Muscle layer of duodenum (tissue), 2 donors: ENCODE measurements around the gene UQCR11.

Source experiments
- H3K27ac ChIP-seq: one replicate; pipeline ENCODE4 v1.7.0; 2013; ENCODE audit warnings: mild to moderate bottlenecking, low read length
- H3K27me3 ChIP-seq: one replicate; pipeline ENCODE4 v1.7.0; 2013; ENCODE audit warnings: low read depth, mild to moderate bottlenecking, control low read depth, low read length
- H3K36me3 ChIP-seq, 2 donors: one replicate each; pipeline ENCODE4 v1.7.0; 2013; ENCODE audit warnings: low read length in 2 of 2, control low read depth in 1 of 2, mild to moderate bottlenecking in 1 of 2; ENCODE audit not compliant: insufficient read depth in 2 of 2, control insufficient read depth in 1 of 2
- H3K4me1 ChIP-seq, 2 donors: one replicate each; pipeline ENCODE4 v1.7.0; 2013; ENCODE audit warnings: low read length in 2 of 2, mild to moderate bottlenecking in 2 of 2, control low read depth in 1 of 2, moderate library complexity in 1 of 2; ENCODE audit not compliant: insufficient read depth in 2 of 2, control insufficient read depth in 1 of 2
- H3K4me3 ChIP-seq, 2 donors: one replicate each; pipeline ENCODE4 v1.7.0; 2013; ENCODE audit warnings: low read length in 2 of 2, low read depth in 1 of 2, mild to moderate bottlenecking in 1 of 2
- H3K9me3 ChIP-seq, 2 donors: one replicate each; pipeline ENCODE4 v1.7.0; 2013; ENCODE audit warnings: low read length in 2 of 2, control low read depth in 1 of 2, mild to moderate bottlenecking in 1 of 2; ENCODE audit not compliant: control insufficient read depth in 1 of 2
- donor health status: healthy.

The UQCR11 gene

DNA sequence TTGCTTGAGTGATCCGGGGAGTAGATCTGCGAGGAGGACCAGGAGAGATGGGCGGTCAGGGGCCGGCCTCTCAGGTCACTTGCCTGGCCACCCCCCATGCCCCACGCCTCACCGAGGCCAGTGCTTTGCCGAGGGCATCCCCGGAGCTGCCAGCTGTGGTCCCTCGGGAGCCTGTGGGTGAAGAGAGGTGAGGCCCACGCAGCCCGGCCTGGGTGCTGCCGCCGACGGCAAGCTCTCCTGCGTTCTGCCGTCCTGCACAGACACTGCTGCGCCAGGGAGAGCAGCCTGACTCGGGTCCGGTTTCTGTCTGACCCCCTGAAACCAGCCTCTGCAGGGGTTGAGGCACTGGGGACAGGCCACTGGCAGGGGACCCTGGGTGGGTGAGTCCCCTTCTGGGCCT lies 15.8 kb upstream of the UQCR11 start:
- no peak overlapping the region for H3K4me3 ChIP-seq
- H3K9me3 ChIP-seq = no peaks in the 10 kb centered on the region
- peaks cover 0 to 37% of the 10 kb centered on the region in 2 donors for H3K36me3 ChIP-seq
- H3K27me3 ChIP-seq = no peaks in the 10 kb centered on the region
- H3K27ac ChIP-seq = no peak overlapping the region
- peaks cover 0 to 4% of the 10 kb centered on the region in 2 donors for H3K4me1 ChIP-seq

DNA sequence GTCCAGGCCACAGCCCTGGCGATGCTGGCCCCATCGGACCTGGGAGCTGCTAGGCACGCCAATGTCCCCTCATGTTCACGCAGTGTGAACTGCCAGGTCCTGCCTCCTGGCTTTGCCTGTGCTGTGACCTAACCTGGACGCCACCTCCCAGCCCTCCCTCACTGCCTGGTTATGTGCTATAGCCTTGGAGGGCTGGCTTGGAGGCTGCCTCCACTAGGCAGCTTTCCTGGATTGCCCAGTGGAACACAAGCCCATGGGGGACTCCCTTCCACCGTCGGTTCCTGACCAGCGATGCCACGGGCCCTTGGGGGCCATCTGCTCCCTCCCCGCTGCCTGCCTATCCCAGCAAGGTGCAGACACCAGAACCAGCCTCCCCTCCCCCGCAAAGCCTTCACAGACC lies 15.2 kb upstream of the UQCR11 start:
- no peak overlapping the region for H3K4me3 ChIP-seq
- peaks cover 0 to 4% of the 10 kb centered on the region in 2 donors for H3K4me1 ChIP-seq
- no peaks in the 10 kb centered on the region for H3K9me3 ChIP-seq
- H3K36me3 ChIP-seq = peaks cover 0 to 38% of the 10 kb centered on the region in 2 donors
- H3K27me3 ChIP-seq = no peaks in the 10 kb centered on the region
- H3K27ac ChIP-seq = no peak overlapping the region

DNA sequence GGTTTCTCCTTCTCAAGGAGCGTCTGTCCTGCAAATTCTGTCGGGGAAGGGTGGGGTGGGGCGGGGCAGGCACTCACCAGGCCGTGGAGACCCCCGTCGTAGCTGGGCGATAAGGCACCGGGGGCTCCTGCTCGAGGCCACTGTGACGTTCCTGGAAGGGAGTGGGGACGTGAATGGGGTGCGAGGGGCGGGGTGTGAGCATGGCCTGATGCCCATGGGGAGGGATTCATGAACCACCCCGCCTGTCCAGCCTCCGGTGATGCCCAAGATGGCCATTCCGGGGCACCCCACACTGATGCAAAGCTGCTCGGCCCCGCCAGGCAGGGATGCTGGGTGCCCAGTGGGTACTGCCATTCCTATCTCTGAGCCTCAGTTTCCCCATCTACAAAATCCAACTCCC lies 14.4 kb upstream of the UQCR11 start:
- no peak overlapping the region for H3K4me3 ChIP-seq
- H3K9me3 ChIP-seq = no peaks in the 10 kb centered on the region
- no peak overlapping the region for H3K27ac ChIP-seq
- no peaks in the 10 kb centered on the region for H3K27me3 ChIP-seq
- peaks cover 0 to 4% of the 10 kb centered on the region in 2 donors for H3K4me1 ChIP-seq
- H3K36me3 ChIP-seq = peaks cover 1 to 41% of the 10 kb centered on the region in 2 donors

DNA sequence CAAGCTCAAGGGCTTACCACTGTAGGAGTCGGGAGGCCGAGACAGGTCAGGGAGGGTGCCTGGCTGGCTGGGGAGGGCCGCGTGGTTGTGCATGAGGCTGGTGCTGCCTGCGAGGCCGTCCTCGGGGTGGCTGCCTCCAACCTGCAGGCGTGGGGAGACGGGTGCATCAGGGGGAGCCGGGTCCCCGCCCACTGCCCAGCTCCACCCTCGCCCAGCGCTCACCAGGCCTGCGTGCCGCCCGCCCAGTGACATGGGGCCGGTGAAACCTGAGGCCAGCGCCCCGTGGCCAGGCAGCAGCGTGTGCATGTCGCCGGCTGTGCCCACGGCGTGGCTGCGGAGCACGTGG lies 13.8 kb upstream of the UQCR11 start:
- peaks cover 4 to 48% of the 10 kb centered on the region in 2 donors for H3K36me3 ChIP-seq
- H3K4me1 ChIP-seq = peaks cover 0 to 4% of the 10 kb centered on the region in 2 donors
- no peak overlapping the region for H3K27ac ChIP-seq
- no peaks in the 10 kb centered on the region for H3K27me3 ChIP-seq
- no peak overlapping the region for H3K4me3 ChIP-seq
- H3K9me3 ChIP-seq = no peaks in the 10 kb centered on the region

DNA sequence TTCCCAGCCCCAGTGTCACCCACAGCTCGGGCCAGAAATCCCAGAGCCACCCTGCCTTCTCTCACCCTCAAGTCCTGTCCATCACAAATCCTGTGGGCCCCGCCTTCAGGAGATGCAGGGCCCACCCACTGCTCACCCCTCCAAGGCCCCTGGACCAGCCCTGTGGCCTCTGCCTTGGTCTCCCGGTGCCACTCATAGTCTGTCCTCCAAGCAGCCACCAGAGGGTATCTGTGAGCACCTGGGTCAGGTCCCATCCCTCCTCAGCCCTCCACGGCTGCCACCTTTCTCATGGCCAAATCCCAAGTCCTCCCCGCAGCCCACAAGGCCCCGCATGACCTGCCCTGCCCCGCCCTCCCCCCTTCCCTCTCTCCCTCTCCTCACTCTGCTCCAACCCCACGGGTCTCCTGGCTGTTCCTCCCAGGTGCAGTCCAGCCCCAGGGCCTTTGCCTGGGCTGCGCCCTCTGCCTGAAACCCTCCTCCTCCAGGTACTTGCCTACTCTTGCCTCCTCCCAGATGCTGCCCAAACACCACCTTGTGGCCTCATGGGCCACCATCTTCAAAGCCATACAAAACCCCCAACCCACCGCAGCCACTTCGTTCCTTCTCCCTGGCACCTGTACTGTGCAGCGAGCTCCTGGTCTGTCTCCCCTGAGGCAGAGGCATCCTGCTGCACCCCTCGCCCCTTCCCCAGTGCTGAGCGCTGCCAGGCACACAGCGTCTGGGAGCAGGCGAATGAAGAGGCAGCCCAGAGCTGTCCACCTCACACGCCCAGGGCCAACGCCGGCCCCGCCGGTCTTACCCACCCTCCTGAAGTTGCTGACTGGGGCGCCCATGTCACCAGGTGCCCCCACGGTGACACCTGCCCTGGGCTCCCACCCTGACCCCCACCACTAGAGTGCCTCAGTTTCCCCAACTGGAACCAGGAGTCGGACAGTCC lies 13.2 kb upstream of the UQCR11 start:
- no peak overlapping the region for H3K27ac ChIP-seq
- H3K9me3 ChIP-seq = no peaks in the 10 kb centered on the region
- H3K4me3 ChIP-seq = no peak overlapping the region
- H3K4me1 ChIP-seq = peaks cover 0 to 4% of the 10 kb centered on the region in 2 donors
- H3K36me3 ChIP-seq = peaks cover 4 to 53% of the 10 kb centered on the region in 2 donors
- H3K27me3 ChIP-seq = no peaks in the 10 kb centered on the region

DNA sequence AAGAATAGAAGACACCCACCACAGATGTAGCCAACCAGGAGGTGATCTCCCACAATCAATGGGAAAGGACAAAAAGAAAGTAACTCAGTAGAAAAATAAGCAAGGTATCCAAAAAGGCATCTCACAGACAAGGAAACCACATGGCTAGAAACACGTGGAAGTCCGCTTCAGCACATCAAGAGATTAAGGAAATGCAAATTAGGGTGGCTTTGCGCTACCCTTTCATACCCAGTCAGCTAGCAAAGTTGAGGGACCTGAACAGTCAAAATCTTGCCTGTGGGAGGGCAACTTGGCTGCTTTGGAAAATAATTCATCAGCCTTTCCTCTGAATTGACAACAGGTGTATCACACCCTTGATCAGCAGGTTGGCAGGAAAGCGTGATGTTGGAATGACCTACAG lies 11.6 kb upstream of the UQCR11 start:
- H3K27me3 ChIP-seq = no peaks in the 10 kb centered on the region
- peaks cover 4 to 69% of the 10 kb centered on the region in 2 donors for H3K36me3 ChIP-seq
- H3K9me3 ChIP-seq = no peaks in the 10 kb centered on the region
- peak overlapping the region; percentile 45 for H3K27ac ChIP-seq
- H3K4me1 ChIP-seq = peaks cover 0 to 4% of the 10 kb centered on the region in 2 donors
- H3K4me3 ChIP-seq = no peak overlapping the region

DNA sequence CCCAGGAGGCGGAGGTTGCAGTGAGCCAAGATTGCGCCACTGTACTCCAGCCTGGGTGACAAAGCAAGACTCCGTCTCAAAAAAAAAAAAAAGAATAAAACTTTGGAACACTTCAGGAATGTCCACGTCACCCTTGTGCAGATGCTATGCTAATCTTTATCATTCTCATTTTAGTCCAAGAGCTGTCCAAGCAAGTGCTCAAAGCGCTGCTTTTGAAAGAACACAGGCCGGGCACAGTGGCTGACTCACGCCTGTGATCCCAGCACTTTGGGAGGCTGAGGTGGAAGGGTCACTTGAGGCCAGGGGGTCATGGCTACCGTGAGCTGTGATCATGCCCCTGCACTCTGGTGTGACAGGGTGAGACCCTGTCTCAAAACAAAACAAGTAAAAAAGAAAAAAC lies 11.1 kb upstream of the UQCR11 start:
- no peaks in the 10 kb centered on the region for H3K27me3 ChIP-seq
- H3K36me3 ChIP-seq = peaks cover 4 to 69% of the 10 kb centered on the region in 2 donors
- H3K4me1 ChIP-seq = peaks cover 0 to 4% of the 10 kb centered on the region in 2 donors
- no peaks in the 10 kb centered on the region for H3K9me3 ChIP-seq
- H3K4me3 ChIP-seq = no peak overlapping the region
- H3K27ac ChIP-seq = peak overlapping the region; percentile 45

DNA sequence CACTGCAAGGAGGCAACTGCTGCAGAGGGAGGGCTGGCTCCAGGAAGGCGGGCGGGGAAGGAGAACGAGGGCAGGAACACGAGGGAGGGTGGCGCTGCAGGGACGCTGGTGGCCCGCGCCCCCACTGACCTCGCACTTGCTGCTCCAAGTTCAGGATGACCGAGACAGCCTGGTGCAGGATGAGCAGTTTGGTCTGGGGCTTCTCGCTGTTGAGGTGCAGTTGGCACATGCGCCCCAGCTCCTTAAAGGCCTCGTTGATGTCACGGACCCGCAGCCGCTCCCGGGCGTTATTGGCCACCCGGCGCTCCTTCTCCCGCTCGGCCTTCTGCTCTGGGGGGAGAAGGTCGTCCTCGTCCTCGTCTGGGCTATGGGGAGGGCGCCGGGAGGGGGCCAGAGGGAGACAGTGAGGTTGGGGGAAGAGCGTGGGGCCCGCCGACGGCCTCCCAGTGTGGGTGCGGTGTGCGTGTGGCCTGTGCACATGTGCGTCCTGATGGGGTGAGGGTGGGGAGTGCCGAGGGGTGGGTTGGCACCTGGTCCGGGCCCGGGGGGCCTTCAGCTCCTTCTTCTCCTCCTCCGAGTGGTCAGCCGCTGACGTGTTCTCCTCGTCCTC lies 10.0 kb upstream of the UQCR11 start:
- Histone ChIP-seq H3K4me1 (peaks cover 0 to 4% of the 10 kb centered on the region in 2 donors), H3K36me3 (peaks cover 4 to 67% of the 10 kb centered on the region in 2 donors), H3K9me3 (no peaks in the 10 kb centered on the region), H3K27ac (no peak overlapping the region), H3K4me3 (no peak overlapping the region), H3K27me3 (no peaks in the 10 kb centered on the region)

DNA sequence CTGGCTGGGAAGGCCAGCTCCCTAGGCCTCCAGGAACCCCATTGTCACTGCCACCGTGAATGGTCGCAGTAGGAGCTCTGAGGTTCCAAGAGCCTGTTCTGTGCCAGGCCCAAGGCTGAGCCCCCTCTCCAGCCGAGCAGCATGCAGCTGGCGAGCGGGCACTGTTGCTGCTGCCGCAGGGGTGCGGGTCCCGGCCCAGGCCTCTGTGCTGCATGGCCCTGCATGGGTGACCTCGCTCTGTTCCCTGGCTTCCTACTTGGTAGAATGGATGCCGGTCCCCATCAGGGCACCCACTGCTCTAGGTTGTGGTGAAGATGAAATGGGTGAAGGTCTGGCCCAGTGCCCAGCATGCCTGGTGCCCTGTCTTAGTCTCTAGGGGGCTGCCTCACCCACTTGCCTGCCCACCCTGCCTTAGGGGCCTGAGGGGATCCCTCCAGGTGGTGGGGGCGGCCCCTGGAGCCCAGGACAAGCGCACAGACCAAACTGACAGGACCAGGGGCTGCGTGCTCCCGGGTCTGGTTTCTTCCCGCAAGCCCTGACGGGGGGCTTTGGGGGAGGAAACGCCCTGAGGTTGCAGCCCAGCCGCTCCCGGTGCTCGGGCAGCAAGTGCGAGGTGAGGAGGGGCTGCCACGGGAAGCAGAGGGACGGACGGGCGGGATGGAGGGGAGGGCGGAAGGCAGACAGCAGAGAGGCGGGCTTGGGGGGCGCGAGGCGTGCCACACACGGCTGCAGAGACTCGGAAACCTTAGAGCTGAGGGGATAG lies 8.7 kb upstream of the UQCR11 start:
- Histone ChIP-seq H3K4me3 (no peak overlapping the region), H3K9me3 (no peaks in the 10 kb centered on the region), H3K27ac (no peak overlapping the region), H3K4me1 (peaks cover 0 to 4% of the 10 kb centered on the region in 2 donors), H3K36me3 (peaks cover 4 to 61% of the 10 kb centered on the region in 2 donors), H3K27me3 (no peaks in the 10 kb centered on the region)

DNA sequence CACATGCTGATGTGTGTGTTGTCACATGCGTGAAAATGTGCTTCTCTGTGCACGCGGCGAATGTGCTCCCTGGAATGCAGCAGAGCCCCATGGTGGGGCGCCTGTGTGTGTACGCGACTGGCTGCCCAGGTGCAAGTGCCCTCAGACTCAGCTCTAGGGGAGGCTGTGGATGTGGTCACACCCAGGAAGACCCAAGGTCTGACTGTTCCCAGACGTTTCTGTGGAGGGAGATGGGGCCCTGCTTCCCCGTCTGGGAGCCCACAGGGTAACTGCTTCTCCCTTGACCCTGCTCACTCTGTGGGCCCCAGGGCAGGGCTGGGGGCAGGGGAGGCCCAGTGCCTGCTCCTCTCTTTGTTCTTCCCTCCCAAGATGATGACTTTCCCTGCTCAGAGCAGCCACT lies 7.9 kb upstream of the UQCR11 start:
- peaks cover 4 to 56% of the 10 kb centered on the region in 2 donors for H3K36me3 ChIP-seq

More for the DNA sequence above, 7.9 kb upstream of the UQCR11 start:
- Histone ChIP-seq H3K4me3 (no peak overlapping the region), H3K27me3 (no peaks in the 10 kb centered on the region), H3K27ac (no peak overlapping the region), H3K4me1 (peaks cover 0 to 3% of the 10 kb centered on the region in 2 donors), H3K9me3 (no peaks in the 10 kb centered on the region)
